Psoas muscle (tissue), 8 donors: Measurements from ENCODE around the gene SNAP47. TPM values are rescaled to one million over a fixed set of nuclear protein-coding genes. Genes with fewer than 3 reads are reported as not detected.
A peak's percentile ranks its signal among the peaks of the same experiment; 100 is the strongest.
"Not testable (repeated sequence)": the region's sequence is repeated elsewhere in the genome, so short reads cannot be mapped to it uniquely, and the experiment has no call there.

Experiments used
- ATAC-seq, 4 donors: fragments of 200-7000 bp; cut with Tn5 transposase; one replicate each; pipeline ENCODE4 v1.9.1; 2020; ENCODE audit warnings: moderate library complexity in 3 of 4, mild to moderate bottlenecking in 2 of 4
- DNase-seq, 2 donors: peaks; one replicate each; pipeline ENCODE4 v3.0.0-alpha.2; 2020
- H3K27ac ChIP-seq: fragments of 200-600 bp; one replicate; pipeline ENCODE4 v1.8.0; 2022
- H3K27me3 ChIP-seq, 3 donors: fragments of 200-600 bp in 1 of 3; one replicate each; pipeline versions ENCODE4 v1.6.1 to v1.8.0; 2013 to 2022; ENCODE audit warnings: low read length in 2 of 3, mild to moderate bottlenecking in 2 of 3, moderate library complexity in 1 of 3; ENCODE audit not compliant: insufficient read depth in 3 of 3
- H3K36me3 ChIP-seq, 2 donors: fragments of 200-600 bp in 1 of 2; one replicate each; pipeline versions ENCODE4 v1.6.1 to v1.8.0; 2013 to 2022; ENCODE audit warnings: low read depth in 1 of 2, mild to moderate bottlenecking in 1 of 2, moderate library complexity in 1 of 2; ENCODE audit not compliant: insufficient read depth in 1 of 2
- H3K4me1 ChIP-seq: fragments of 200-600 bp; one replicate; pipeline ENCODE4 v1.8.0; 2022
- H3K4me3 ChIP-seq: fragments of 200-600 bp; one replicate; pipeline ENCODE4 v1.8.0; 2022; ENCODE audit warnings: mild to moderate bottlenecking
- H3K9me3 ChIP-seq: fragments of 200-600 bp; one replicate; pipeline ENCODE4 v1.8.0; 2022
- WGBS, 3 donors: extraction: QIAGEN DNeasy Blood & Tissue Kit; methylation state at CpG; one replicate each; pipeline versions ENCODE4 v1.1.6 to v1.1.7; 2013; 5-methylcytosine and 5-hydroxymethylcytosine counted together
- intact Hi-C, 2 donors: fragments of 100-400 bp; cut with DNase I; formaldehyde crosslinking; loops; one replicate each; pipeline versions ENCODE4 v1.11.0 to v1.14.2; 2022
- long read RNA-seq, 2 donors: library from polyadenylated mRNA; unstranded; transcript quantifications; one replicate each; pipeline ENCODE4 v2.0.0, GENCODE V29; 2021
- polyA plus RNA-seq, 3 donors: library from polyadenylated mRNA; stranded (reverse); fragments of 200-250 nt; gene quantifications; one replicate each; pipeline ENCODE4 v1.2.3, GENCODE V29; 2013
- total RNA-seq, 4 donors: library from RNA; stranded (reverse); fragmentation: NEBNext Ultra II Directional in 2 of 4; extraction: Animal tissue kit (Norgen Biotek cat#: 25700) in 2 of 4; gene quantifications; one replicate each; pipeline versions ENCODE4 v1.2.1 to v1.2.4, GENCODE V29; 2021 to 2023
- TF ChIP-seq, protein P1 (sequence below): fragments of 200-600 bp; IDR thresholded peaks from one replicate; pipeline ENCODE4 v1.8.0; 2022; ENCODE audit warnings: antibody characterized with exemption
- donor health status: healthy with polysubstance abuse.
- donor health status: DM: no; HTN: no; CAD: no; lungs with moderate emphysema.
- donor health status: Bipolar disorder and iron deficiency.
- donor health status: healthy.
- donor health status: DM: yes; HTN: yes; CAD: no.
- donor health status: DM: no; HTN: no; CAD: no.
- donor health status: DM: no; HTN: no; CAD: no.
- donor health status: DM: yes; HTN: yes; CAD: no.

The SNAP47 gene, protein sequence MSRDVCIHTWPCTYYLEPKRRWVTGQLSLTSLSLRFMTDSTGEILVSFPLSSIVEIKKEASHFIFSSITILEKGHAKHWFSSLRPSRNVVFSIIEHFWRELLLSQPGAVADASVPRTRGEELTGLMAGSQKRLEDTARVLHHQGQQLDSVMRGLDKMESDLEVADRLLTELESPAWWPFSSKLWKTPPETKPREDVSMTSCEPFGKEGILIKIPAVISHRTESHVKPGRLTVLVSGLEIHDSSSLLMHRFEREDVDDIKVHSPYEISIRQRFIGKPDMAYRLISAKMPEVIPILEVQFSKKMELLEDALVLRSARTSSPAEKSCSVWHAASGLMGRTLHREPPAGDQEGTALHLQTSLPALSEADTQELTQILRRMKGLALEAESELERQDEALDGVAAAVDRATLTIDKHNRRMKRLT
- 10 to 100 TPM; 19.6 to 40.5 (median 31.5) TPM for total RNA-seq
- 10 to 100 TPM; 17.9 to 26.6 (median 20.4) TPM for polyA plus RNA-seq
- long read RNA-seq, donor 1, transcript SNAP47-202 (5 exons, 2,362 nt), result major isoform, 39 of 54 reads
- long read RNA-seq, donor 1, partial matches to known transcripts, result 9 of 54 reads
- long read RNA-seq, donor 1, other reads (novel, unspliced or antisense), result 5 of 54 reads
- long read RNA-seq, donor 2, transcript SNAP47-202 (5 exons, 2,362 nt), result major isoform, 17 of 68 reads
- long read RNA-seq, donor 2, partial matches to known transcripts, result 5 of 68 reads
- long read RNA-seq, donor 2, other reads (novel, unspliced or antisense), result 45 of 68 reads

- TF ChIP-seq, protein P1, sequence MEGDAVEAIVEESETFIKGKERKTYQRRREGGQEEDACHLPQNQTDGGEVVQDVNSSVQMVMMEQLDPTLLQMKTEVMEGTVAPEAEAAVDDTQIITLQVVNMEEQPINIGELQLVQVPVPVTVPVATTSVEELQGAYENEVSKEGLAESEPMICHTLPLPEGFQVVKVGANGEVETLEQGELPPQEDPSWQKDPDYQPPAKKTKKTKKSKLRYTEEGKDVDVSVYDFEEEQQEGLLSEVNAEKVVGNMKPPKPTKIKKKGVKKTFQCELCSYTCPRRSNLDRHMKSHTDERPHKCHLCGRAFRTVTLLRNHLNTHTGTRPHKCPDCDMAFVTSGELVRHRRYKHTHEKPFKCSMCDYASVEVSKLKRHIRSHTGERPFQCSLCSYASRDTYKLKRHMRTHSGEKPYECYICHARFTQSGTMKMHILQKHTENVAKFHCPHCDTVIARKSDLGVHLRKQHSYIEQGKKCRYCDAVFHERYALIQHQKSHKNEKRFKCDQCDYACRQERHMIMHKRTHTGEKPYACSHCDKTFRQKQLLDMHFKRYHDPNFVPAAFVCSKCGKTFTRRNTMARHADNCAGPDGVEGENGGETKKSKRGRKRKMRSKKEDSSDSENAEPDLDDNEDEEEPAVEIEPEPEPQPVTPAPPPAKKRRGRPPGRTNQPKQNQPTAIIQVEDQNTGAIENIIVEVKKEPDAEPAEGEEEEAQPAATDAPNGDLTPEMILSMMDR, result no peak
- intact Hi-C loops, result loop anchor here in 1 of 2 donors (5.0 to 10.0 kb wide), 2 partner anchors 57 to 350 kb away; partner anchors contain the start of gene ARF1
- H3K36me3 ChIP-seq, result peaks cover 3 to 28% of the 10 kb centered on the region in 2 donors
- peak; percentile 91 to 96 for DNase-seq
- 0 to 1% (median 1%) methylated on average over 48 to 83 of the region's 83 CpGs for WGBS, 3 donors
- peaks cover 29% of the 10 kb centered on the region for H3K4me1 ChIP-seq
- H3K27ac ChIP-seq, result peak within 1 kb of the TSS; percentile 80
- no peaks in the 10 kb centered on the region for H3K9me3 ChIP-seq
- peak within 1 kb of the TSS; percentile 73 for H3K4me3 ChIP-seq
- ATAC-seq, result peak; percentile 92 to 95 (median 94)
- no peaks in the 10 kb centered on the region for H3K27me3 ChIP-seq
Measured at GRCh38 chr1:227734856-227735538, at the start of gene SNAP47, which contains the start of gene JMJD4. TSS of gene SNAP47 (plus strand) at chr1:227735435. CDS start at chr1:227747737, 12,302 bp downstream. TSS of gene JMJD4 (minus strand) at chr1:227735302. CDS start at chr1:227735273, 29 bp downstream.

DNA sequence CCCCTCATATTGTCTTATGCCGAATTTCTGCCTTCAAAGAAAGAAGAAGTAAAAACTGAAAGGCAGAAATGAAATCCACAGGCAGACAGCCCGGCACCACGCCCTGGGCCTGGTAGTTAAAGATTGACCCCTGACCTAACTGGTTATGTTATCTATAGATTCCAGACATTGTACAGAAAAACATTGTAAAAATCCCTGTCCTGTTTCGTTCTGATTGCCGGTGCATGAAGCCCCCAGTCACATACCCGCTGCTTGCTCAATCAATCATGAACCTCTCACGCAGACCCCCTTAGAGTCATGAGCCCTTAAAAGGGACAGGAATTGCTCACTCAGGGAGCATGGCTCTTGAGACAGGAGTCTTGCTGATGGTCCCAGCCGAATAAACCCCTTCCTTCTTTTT lies 49.4 kb upstream of the SNAP47 start:
- H3K9me3 ChIP-seq, result peaks cover 43% of the 10 kb centered on the region
- H3K27me3 ChIP-seq, result no peaks in the 10 kb centered on the region

GRCh38 chr1:227697321-227697864 lies 37.8 kb upstream of the SNAP47 start:
- Histone ChIP-seq H3K27ac (no peak overlapping the region), H3K36me3 (no peaks in the 10 kb centered on the region), H3K4me1 (no peaks in the 10 kb centered on the region), H3K9me3 (peaks cover 24% of the 10 kb centered on the region), H3K4me3 (no peak overlapping the region), H3K27me3 (no peaks in the 10 kb centered on the region)
- ATAC-seq, result no peak
- WGBS, 3 donors, result 83 to 92% (median 84%) methylated on average over 3 of the region's 3 CpGs
- TF ChIP-seq, protein P1, result no peak
- no peak for DNase-seq
- intact Hi-C loops, result no loop called here

More for the DNA sequence above, 49.4 kb upstream of the SNAP47 start:
- DNase-seq, result no peak
- TF ChIP-seq, protein P1, result no peak
- WGBS, 3 donors, result 79 to 85% (median 80%) methylated on average over 8 of the region's 8 CpGs
- Histone ChIP-seq H3K4me3 (no peak overlapping the region), H3K36me3 (no peaks in the 10 kb centered on the region), H3K4me1 (no peaks in the 10 kb centered on the region), H3K27ac (no peak overlapping the region)
- intact Hi-C loops, result no loop called here
- ATAC-seq, result no peak

GRCh38 chr1:227701631-227702030 lies 33.6 kb upstream of the SNAP47 start:
- H3K27me3 ChIP-seq, DNase-seq, intact Hi-C loops, H3K36me3 ChIP-seq, H3K4me3 ChIP-seq, H3K4me1 ChIP-seq, H3K27ac ChIP-seq, ATAC-seq: not testable (repeated sequence)
- H3K9me3 ChIP-seq, result peaks cover 18% of the 10 kb centered on the region
- WGBS, 3 donors, result 72 to 90% (median 82%) methylated on average over 1 of the region's 1 CpG
